HEK293T (cell line): ENCODE results near the gene TBRG4.

ENCODE experiments used
- BHLHE40 ChIP-seq: fragments of 450-650 bp; IDR thresholded peaks from 2 replicates; pipeline ENCODE4 v1.6.1; 2016; ENCODE audit warnings: mild to moderate bottlenecking, moderate library complexity, borderline replicate concordance
- CTBP1 ChIP-seq: fragments of 450-650 bp; IDR thresholded peaks from 2 replicates; pipeline ENCODE4 v1.6.1; 2016; ENCODE audit warnings: borderline replicate concordance
- FOXA1 ChIP-seq: fragments of 450-650 bp; IDR thresholded peaks from 2 replicates; pipeline ENCODE4 v1.6.1; 2016; ENCODE audit warnings: mild to moderate bottlenecking
- FOXM1 ChIP-seq: fragments of 450-650 bp; IDR thresholded peaks from 2 replicates; pipeline ENCODE4 v1.6.1; 2017; ENCODE audit warnings: mild to moderate bottlenecking, borderline replicate concordance
- LEF1 ChIP-seq: fragments of 450-650 bp; IDR thresholded peaks from 2 replicates; pipeline ENCODE4 v1.6.1; 2017; ENCODE audit warnings: mild to moderate bottlenecking, borderline replicate concordance
- SP1 ChIP-seq: fragments of 450-650 bp; IDR thresholded peaks from 2 replicates; pipeline ENCODE4 v1.6.1; 2017
- TARDBP ChIP-seq: fragments of 450-650 bp; IDR thresholded peaks from 2 replicates; pipeline ENCODE4 v1.6.1; 2016
- TF ChIP-seq, protein P1 (sequence below): fragments of 450-650 bp; IDR thresholded peaks from 2 replicates; pipeline ENCODE4 v1.6.1; 2016

DNA sequence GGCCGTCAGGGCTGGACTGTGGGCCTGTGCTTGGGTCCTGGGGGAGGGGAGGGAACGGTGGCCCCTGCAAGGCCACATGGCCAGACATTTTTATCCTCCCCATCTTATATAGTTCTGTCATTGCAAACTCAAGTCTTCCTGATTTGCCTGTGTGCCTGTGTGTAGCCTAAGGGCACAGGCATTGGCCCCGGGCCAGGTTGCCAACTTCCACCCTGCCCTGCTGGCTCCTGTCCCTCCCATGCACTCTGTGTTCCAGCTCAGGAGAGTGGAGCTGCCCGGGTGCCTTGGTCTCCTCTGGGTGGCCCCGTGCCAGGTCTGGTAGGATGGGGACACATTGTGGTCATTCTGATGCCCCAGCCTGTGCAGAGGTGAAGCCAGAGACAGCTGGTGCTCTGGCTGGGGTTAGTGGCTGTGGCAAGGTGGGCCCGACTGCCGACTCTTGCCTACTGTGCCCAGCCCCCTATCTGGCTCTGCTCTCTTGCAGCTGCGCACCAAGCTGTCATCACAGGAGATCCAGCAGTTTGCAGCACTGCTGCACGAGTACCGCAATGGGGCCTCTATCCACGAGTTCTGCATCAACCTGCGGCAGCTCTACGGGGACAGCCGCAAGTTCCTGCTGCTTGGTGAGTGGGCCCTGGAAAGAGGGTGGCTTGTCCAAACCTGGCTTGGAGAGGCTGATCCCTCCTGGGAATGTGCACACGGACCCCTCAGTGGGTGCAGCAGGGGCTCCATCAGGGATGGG, 37.5 kb downstream of the TBRG4 start:
- TF ChIP-seq LEF1 (no peak), FOXM1 (no peak), SP1 (no peak), CTBP1 (no peak), FOXA1 (no peak), TARDBP (no peak), BHLHE40 (no peak)
- TF ChIP-seq, protein P1, sequence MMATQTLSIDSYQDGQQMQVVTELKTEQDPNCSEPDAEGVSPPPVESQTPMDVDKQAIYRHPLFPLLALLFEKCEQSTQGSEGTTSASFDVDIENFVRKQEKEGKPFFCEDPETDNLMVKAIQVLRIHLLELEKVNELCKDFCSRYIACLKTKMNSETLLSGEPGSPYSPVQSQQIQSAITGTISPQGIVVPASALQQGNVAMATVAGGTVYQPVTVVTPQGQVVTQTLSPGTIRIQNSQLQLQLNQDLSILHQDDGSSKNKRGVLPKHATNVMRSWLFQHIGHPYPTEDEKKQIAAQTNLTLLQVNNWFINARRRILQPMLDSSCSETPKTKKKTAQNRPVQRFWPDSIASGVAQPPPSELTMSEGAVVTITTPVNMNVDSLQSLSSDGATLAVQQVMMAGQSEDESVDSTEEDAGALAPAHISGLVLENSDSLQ: no peak
